Glomerular endothelial cell (primary cell): ENCODE data around the gene ATP1A3. TPM values are rescaled to one million over a fixed set of nuclear protein-coding genes. Genes with fewer than 3 reads are reported as not detected.
"Not testable (repeated sequence)": the region's sequence is repeated elsewhere in the genome, so short reads cannot be mapped to it uniquely, and the experiment has no call there.

Experiments
- DNase-seq: peaks from one replicate; pipeline ENCODE4 v3.0.0-alpha.2; 2011; ENCODE audit warnings: low read depth, low spot score; ENCODE audit errors: extremely low read depth
- total RNA-seq: library from RNA; depleted of rRNA; stranded (reverse); fragments of >200 nt; gene quantifications from 2 replicates; pipeline ENCODE4 v1.2.3, GENCODE V29; 2015

ATP1A3 gene
- total RNA-seq, 1 donor from 2014 or later = 0.06 TPM

GRCh38 chr19:41955521-41955920 is 38.5 kb downstream of the ATP1A3 start:
- DNase-seq = no peak

- no peak for DNase-seq
Observed at GRCh38 chr19:41951686-41952172, 42.3 kb downstream of the ATP1A3 start.

GRCh38 chr19:41947091-41947490 is 46.9 kb downstream of the ATP1A3 start:
- no peak for DNase-seq

- DNase-seq = no peak
Observed at GRCh38 chr19:41945135-41945766, 48.8 kb downstream of the ATP1A3 start.

GRCh38 chr19:41944336-41944735 is 49.7 kb downstream of the ATP1A3 start:
- no peak for DNase-seq

- no peak for DNase-seq
Observed at GRCh38 chr19:41941410-41942202, 52.4 kb downstream of the ATP1A3 start.

- DNase-seq = no peak
Observed at GRCh38 chr19:41940731-41941409, 53.2 kb downstream of the ATP1A3 start.

- DNase-seq = no peak
Observed at GRCh38 chr19:41939861-41940730, 53.9 kb downstream of the ATP1A3 start.

- not testable (repeated sequence) for DNase-seq
Observed at GRCh38 chr19:41939209-41939608, 54.8 kb downstream of the ATP1A3 start.

GRCh38 chr19:41937525-41938468 is 56.2 kb downstream of the ATP1A3 start:
- DNase-seq = no peak

GRCh38 chr19:41936961-41937360 is 57.1 kb downstream of the ATP1A3 start:
- no peak for DNase-seq

GRCh38 chr19:41936416-41936850 is 57.6 kb downstream of the ATP1A3 start:
- no peak for DNase-seq

- DNase-seq = no peak
Observed at GRCh38 chr19:41935760-41936415, 58.1 kb downstream of the ATP1A3 start.

GRCh38 chr19:41934849-41935374 is 59.1 kb downstream of the ATP1A3 start:
- DNase-seq = no peak

- no peak for DNase-seq
Observed at GRCh38 chr19:41933693-41934426, 60.2 kb downstream of the ATP1A3 start.

GRCh38 chr19:41932720-41933332 is 61.2 kb downstream of the ATP1A3 start:
- no peak for DNase-seq

- DNase-seq = no peak
Observed at GRCh38 chr19:41932259-41932719, 61.7 kb downstream of the ATP1A3 start.
